CD8-positive, alpha-beta memory T cell (primary cell): ENCODE data around the gene CELF4. TPM values are rescaled to one million over a fixed set of nuclear protein-coding genes. Genes with fewer than 3 reads are reported as not detected.

ENCODE experiments used
- CTCF ChIA-PET: fragments of 350-600 bp; sonication (Branson Sonifier 250); formaldehyde crosslinking; loops from one replicate; lab custom pipeline; 2021; ENCODE audit warnings: antibody characterized with exemption; lab: Charles Lee
- POLR2A ChIA-PET: fragments of 350-600 bp; sonication (Branson Sonifier 250); formaldehyde crosslinking; loops from one replicate; lab custom pipeline; 2021; ENCODE audit warnings: antibody characterized with exemption; lab: Charles Lee
- DNase-seq, 5 donors: peaks; one replicate each; pipeline versions ENCODE4 v3.0.0 to v3.0.0-alpha.2; 2020 to 2022; ENCODE audit warnings: mixed read lengths in 1 of 5
- H3K27ac ChIP-seq: one replicate; pipeline ENCODE4 v1.7.0; 2013; ENCODE audit warnings: low read depth, mild to moderate bottlenecking, low read length, moderate library complexity
- H3K27me3 ChIP-seq: 2 replicates; pipeline ENCODE4 v1.7.0; 2013; ENCODE audit warnings: low read length, mild to moderate bottlenecking; ENCODE audit not compliant: insufficient read depth, poor library complexity, severe bottlenecking
- H3K36me3 ChIP-seq: 2 replicates; pipeline ENCODE4 v1.7.0; 2013; ENCODE audit warnings: mild to moderate bottlenecking, low read length, moderate library complexity; ENCODE audit not compliant: insufficient read depth
- H3K4me1 ChIP-seq: 2 replicates; pipeline ENCODE4 v1.7.0; 2013; ENCODE audit warnings: mild to moderate bottlenecking, low read length, moderate library complexity; ENCODE audit not compliant: insufficient read depth
- H3K4me3 ChIP-seq: 2 replicates; pipeline ENCODE4 v1.7.0; 2013; ENCODE audit warnings: mild to moderate bottlenecking, low read length
- H3K9me3 ChIP-seq: 2 replicates; pipeline ENCODE4 v1.7.0; 2013; ENCODE audit warnings: mild to moderate bottlenecking, low read length
- H3K27ac Mint-ChIP-seq, 8 donors: one replicate each; pipeline ENCODE4 v1.8.0; 2020 to 2021; ENCODE audit warnings: mixed read lengths in 8 of 8, mild to moderate bottlenecking in 6 of 8, inconsistent platforms in 3 of 8, moderate library complexity in 3 of 8
- H3K27me3 Mint-ChIP-seq, 2 donors: one replicate each; pipeline ENCODE4 v1.8.0; 2020 to 2021; ENCODE audit warnings: mixed read lengths in 2 of 2, mild to moderate bottlenecking in 1 of 2, moderate library complexity in 1 of 2
- H3K36me3 Mint-ChIP-seq, 3 donors: one replicate each; pipeline ENCODE4 v1.8.0; 2020 to 2021; ENCODE audit warnings: mixed read lengths in 3 of 3, inconsistent platforms in 1 of 3, mild to moderate bottlenecking in 1 of 3
- H3K4me1 Mint-ChIP-seq, 3 donors: one replicate each; pipeline ENCODE4 v1.8.0; 2020 to 2021; ENCODE audit warnings: mixed read lengths in 3 of 3, inconsistent platforms in 1 of 3, mild to moderate bottlenecking in 1 of 3
- H3K4me3 Mint-ChIP-seq, 7 donors: one replicate each; pipeline ENCODE4 v1.8.0; 2020 to 2021; ENCODE audit warnings: mixed read lengths in 7 of 7, mild to moderate bottlenecking in 6 of 7, moderate library complexity in 4 of 7, inconsistent platforms in 2 of 7
- H3K9me3 Mint-ChIP-seq, 5 donors: one replicate each; pipeline ENCODE4 v1.8.0; 2020 to 2022; ENCODE audit warnings: mixed read lengths in 5 of 5, mild to moderate bottlenecking in 3 of 5, moderate library complexity in 2 of 5, inconsistent platforms in 1 of 5
- polyA plus RNA-seq: library from polyadenylated mRNA; unstranded; fragments of 300-500 nt; fragmentation: Illumina TruSeq; gene quantifications from one replicate; pipeline ENCODE4 v1.2.3, GENCODE V29; 2021
- total RNA-seq, 2 experiments: library from RNA; stranded (reverse); gene quantifications; one replicate each; pipeline ENCODE4 v1.2.3, GENCODE V29; 2021

CELF4 gene
- total and polyA plus RNA-seq, 3 experiments from 2014 or later: not detected

- DNase-seq: no peak
- no peak overlapping the region for H3K4me3 ChIP-seq
- no peak overlapping the region for H3K4me3 Mint-ChIP-seq
- peaks cover 5 to 8% (median 7%) of the 10 kb centered on the region in 3 donors for H3K4me1 Mint-ChIP-seq
- H3K9me3 ChIP-seq: no peaks in the 10 kb centered on the region
- no peaks in the 10 kb centered on the region for H3K4me1 ChIP-seq
- no peaks in the 10 kb centered on the region for H3K36me3 Mint-ChIP-seq
- no peaks in the 10 kb centered on the region for H3K36me3 ChIP-seq
- ChIA-PET CTCF (no interaction called here), POLR2A (no interaction called here)
- no peak overlapping the region for H3K27ac ChIP-seq
- H3K27me3 ChIP-seq: no peaks in the 10 kb centered on the region
- H3K27ac Mint-ChIP-seq: no peak overlapping the region
- H3K27me3 Mint-ChIP-seq: peaks cover 4 to 10% of the 10 kb centered on the region in 2 donors
- H3K9me3 Mint-ChIP-seq: no peaks in the 10 kb centered on the region
These were observed 164.8 kb downstream of the CELF4 start for GRCh38 chr18:37400802-37401201.

- H3K27ac ChIP-seq: no peak overlapping the region
- no peaks in the 10 kb centered on the region for H3K9me3 ChIP-seq
- no peak for DNase-seq
- peaks cover 0 to 9% (median 9%) of the 10 kb centered on the region in 3 donors for H3K4me1 Mint-ChIP-seq
- H3K36me3 Mint-ChIP-seq: no peaks in the 10 kb centered on the region
- H3K36me3 ChIP-seq: no peaks in the 10 kb centered on the region
- ChIA-PET CTCF (no interaction called here), POLR2A (no interaction called here)
- no peak overlapping the region for H3K4me3 Mint-ChIP-seq
- no peak overlapping the region for H3K27ac Mint-ChIP-seq
- no peaks in the 10 kb centered on the region for H3K9me3 Mint-ChIP-seq
- H3K27me3 ChIP-seq: no peaks in the 10 kb centered on the region
- no peaks in the 10 kb centered on the region for H3K4me1 ChIP-seq
- peaks cover 11 to 16% of the 10 kb centered on the region in 2 donors for H3K27me3 Mint-ChIP-seq
- H3K4me3 ChIP-seq: no peak overlapping the region
These were observed 167.2 kb downstream of the CELF4 start for GRCh38 chr18:37398248-37398920.

- no peak overlapping the region for H3K27ac ChIP-seq
- Mint-ChIP-seq H3K9me3 (no peaks in the 10 kb centered on the region), H3K27ac (no peak overlapping the region), H3K4me3 (no peak overlapping the region), H3K27me3 (peaks cover 11 to 21% of the 10 kb centered on the region in 2 donors), H3K36me3 (no peaks in the 10 kb centered on the region), H3K4me1 (peaks cover 0 to 13% (median 10%) of the 10 kb centered on the region in 3 donors)
- POLR2A ChIA-PET: no interaction called here
- no peaks in the 10 kb centered on the region for H3K4me1 ChIP-seq
- H3K27me3 ChIP-seq: no peaks in the 10 kb centered on the region
- H3K36me3 ChIP-seq: no peaks in the 10 kb centered on the region
- no peak overlapping the region for H3K4me3 ChIP-seq
- H3K9me3 ChIP-seq: no peaks in the 10 kb centered on the region
- CTCF ChIA-PET: no interaction called here
- no peak for DNase-seq
These were observed 167.8 kb downstream of the CELF4 start for GRCh38 chr18:37397814-37398213.

GRCh38 chr18:37396971-37397720 is 168.5 kb downstream of the CELF4 start:
- H3K27ac ChIP-seq: no peak overlapping the region
- H3K36me3 ChIP-seq: no peaks in the 10 kb centered on the region
- Mint-ChIP-seq H3K36me3 (no peaks in the 10 kb centered on the region), H3K27ac (no peak overlapping the region), H3K4me3 (no peak overlapping the region), H3K9me3 (no peaks in the 10 kb centered on the region), H3K4me1 (peaks cover 0 to 16% (median 12%) of the 10 kb centered on the region in 3 donors), H3K27me3 (peaks cover 11 to 28% of the 10 kb centered on the region in 2 donors)
- H3K4me3 ChIP-seq: no peak overlapping the region
- DNase-seq: no peak
- H3K4me1 ChIP-seq: no peaks in the 10 kb centered on the region
- H3K9me3 ChIP-seq: no peaks in the 10 kb centered on the region
- POLR2A ChIA-PET: no interaction called here
- no peaks in the 10 kb centered on the region for H3K27me3 ChIP-seq
- CTCF ChIA-PET: no interaction called here

- Mint-ChIP-seq H3K27me3 (peaks cover 14 to 34% of the 10 kb centered on the region in 2 donors), H3K4me3 (peak overlapping the region in 2 of 7 donors; percentile 36 to 38), H3K4me1 (peaks cover 0 to 16% (median 12%) of the 10 kb centered on the region in 3 donors), H3K27ac (no peak overlapping the region), H3K9me3 (no peaks in the 10 kb centered on the region), H3K36me3 (no peaks in the 10 kb centered on the region)
- no peaks in the 10 kb centered on the region for H3K36me3 ChIP-seq
- DNase-seq: no peak
- CTCF ChIA-PET: no interaction called here
- H3K4me3 ChIP-seq: no peak overlapping the region
- POLR2A ChIA-PET: no interaction called here
- H3K27me3 ChIP-seq: no peaks in the 10 kb centered on the region
- no peak overlapping the region for H3K27ac ChIP-seq
- no peaks in the 10 kb centered on the region for H3K9me3 ChIP-seq
- H3K4me1 ChIP-seq: no peaks in the 10 kb centered on the region
These were observed 170.0 kb downstream of the CELF4 start for GRCh38 chr18:37395631-37396030.

GRCh38 chr18:37395138-37395537 is 170.5 kb downstream of the CELF4 start:
- Mint-ChIP-seq H3K4me1 (peaks cover 0 to 16% (median 12%) of the 10 kb centered on the region in 3 donors), H3K27me3 (peaks cover 14 to 34% of the 10 kb centered on the region in 2 donors), H3K9me3 (no peaks in the 10 kb centered on the region), H3K4me3 (peak overlapping the region in 6 of 7 donors; percentile 21 to 78 (median 56)), H3K27ac (no peak overlapping the region), H3K36me3 (no peaks in the 10 kb centered on the region)
- no peak for DNase-seq
- Histone ChIP-seq H3K4me3 (no peak overlapping the region), H3K27ac (no peak overlapping the region), H3K27me3 (no peaks in the 10 kb centered on the region), H3K4me1 (no peaks in the 10 kb centered on the region), H3K9me3 (no peaks in the 10 kb centered on the region), H3K36me3 (no peaks in the 10 kb centered on the region)
- POLR2A ChIA-PET: no interaction called here
- CTCF ChIA-PET: no interaction called here

- H3K27ac Mint-ChIP-seq: no peak overlapping the region
- ChIA-PET POLR2A (no interaction called here), CTCF (no interaction called here)
- H3K4me1 Mint-ChIP-seq: peaks cover 0 to 16% (median 12%) of the 10 kb centered on the region in 3 donors
- Histone ChIP-seq H3K27me3 (no peaks in the 10 kb centered on the region), H3K4me3 (no peak overlapping the region), H3K27ac (no peak overlapping the region), H3K4me1 (no peaks in the 10 kb centered on the region), H3K9me3 (no peaks in the 10 kb centered on the region), H3K36me3 (no peaks in the 10 kb centered on the region)
- no peak overlapping the region for H3K4me3 Mint-ChIP-seq
- H3K27me3 Mint-ChIP-seq: peaks cover 14 to 36% of the 10 kb centered on the region in 2 donors
- H3K9me3 Mint-ChIP-seq: no peaks in the 10 kb centered on the region
- no peak for DNase-seq
- no peaks in the 10 kb centered on the region for H3K36me3 Mint-ChIP-seq
These were observed 171.0 kb downstream of the CELF4 start for GRCh38 chr18:37394610-37394965.

GRCh38 chr18:37393945-37394609 is 171.5 kb downstream of the CELF4 start:
- no peaks in the 10 kb centered on the region for H3K9me3 Mint-ChIP-seq
- no peaks in the 10 kb centered on the region for H3K36me3 Mint-ChIP-seq
- H3K4me3 Mint-ChIP-seq: peak overlapping the region in 2 of 7 donors; percentile 36 to 59
- peaks cover 0 to 16% (median 12%) of the 10 kb centered on the region in 3 donors for H3K4me1 Mint-ChIP-seq
- no peaks in the 10 kb centered on the region for H3K36me3 ChIP-seq
- H3K27ac ChIP-seq: no peak overlapping the region
- H3K27me3 ChIP-seq: no peaks in the 10 kb centered on the region
- H3K4me3 ChIP-seq: no peak overlapping the region
- ChIA-PET POLR2A (no interaction called here), CTCF (no interaction called here)
- no peak overlapping the region for H3K27ac Mint-ChIP-seq
- no peaks in the 10 kb centered on the region for H3K4me1 ChIP-seq
- H3K27me3 Mint-ChIP-seq: peaks cover 17 to 41% of the 10 kb centered on the region in 2 donors
- DNase-seq: no peak
- H3K9me3 ChIP-seq: no peaks in the 10 kb centered on the region
